Measurements from ENCODE around the gene DDX4.

DNA sequence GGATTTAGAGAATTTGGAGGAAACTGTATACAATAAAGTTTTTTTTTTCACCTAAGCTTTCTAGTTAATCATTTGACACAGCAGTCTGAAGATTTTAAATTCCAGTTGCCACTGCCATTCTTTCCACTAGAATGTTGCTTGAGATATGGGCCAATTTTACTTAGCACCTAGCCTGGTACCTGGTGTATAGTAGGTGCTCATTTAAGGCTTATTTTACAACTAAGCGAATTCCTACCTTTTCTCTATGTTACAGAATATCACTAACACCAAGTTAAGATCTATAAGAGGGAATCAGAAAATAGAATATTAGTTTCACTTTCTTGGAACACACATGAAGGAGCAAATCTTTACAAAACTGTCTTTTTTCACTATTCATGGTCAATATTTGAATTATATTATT is 3.2 kb upstream of the DDX4 start:
- TF ChIP-seq KLF10 (tag by site-specific recombination; IDR thresholded peaks at IDR 0.05) (no peak), ZBTB26 (tag by site-specific recombination; optimal IDR thresholded peaks at IDR 0.05) (no peak), ZNF2 (tag by site-specific recombination; IDR thresholded peaks at IDR 0.05) (no peak), CTCF (tag by site-specific recombination; IDR thresholded peaks at IDR 0.05) (no peak), ZBTB20 (tag by site-specific recombination; IDR thresholded peaks at IDR 0.05) (no peak), ZNF311 (tag by site-specific recombination; IDR thresholded peaks at IDR 0.05; ENCODE audit: borderline replicate concordance) (no peak), BCL11A (tag by site-specific recombination; IDR thresholded peaks at IDR 0.05; ENCODE audit: low read depth) (no peak), ATF2 (tag by site-specific recombination; IDR thresholded peaks at IDR 0.05; ENCODE audit: low read depth) (no peak)
- TF ChIP-seq, protein P1, sequence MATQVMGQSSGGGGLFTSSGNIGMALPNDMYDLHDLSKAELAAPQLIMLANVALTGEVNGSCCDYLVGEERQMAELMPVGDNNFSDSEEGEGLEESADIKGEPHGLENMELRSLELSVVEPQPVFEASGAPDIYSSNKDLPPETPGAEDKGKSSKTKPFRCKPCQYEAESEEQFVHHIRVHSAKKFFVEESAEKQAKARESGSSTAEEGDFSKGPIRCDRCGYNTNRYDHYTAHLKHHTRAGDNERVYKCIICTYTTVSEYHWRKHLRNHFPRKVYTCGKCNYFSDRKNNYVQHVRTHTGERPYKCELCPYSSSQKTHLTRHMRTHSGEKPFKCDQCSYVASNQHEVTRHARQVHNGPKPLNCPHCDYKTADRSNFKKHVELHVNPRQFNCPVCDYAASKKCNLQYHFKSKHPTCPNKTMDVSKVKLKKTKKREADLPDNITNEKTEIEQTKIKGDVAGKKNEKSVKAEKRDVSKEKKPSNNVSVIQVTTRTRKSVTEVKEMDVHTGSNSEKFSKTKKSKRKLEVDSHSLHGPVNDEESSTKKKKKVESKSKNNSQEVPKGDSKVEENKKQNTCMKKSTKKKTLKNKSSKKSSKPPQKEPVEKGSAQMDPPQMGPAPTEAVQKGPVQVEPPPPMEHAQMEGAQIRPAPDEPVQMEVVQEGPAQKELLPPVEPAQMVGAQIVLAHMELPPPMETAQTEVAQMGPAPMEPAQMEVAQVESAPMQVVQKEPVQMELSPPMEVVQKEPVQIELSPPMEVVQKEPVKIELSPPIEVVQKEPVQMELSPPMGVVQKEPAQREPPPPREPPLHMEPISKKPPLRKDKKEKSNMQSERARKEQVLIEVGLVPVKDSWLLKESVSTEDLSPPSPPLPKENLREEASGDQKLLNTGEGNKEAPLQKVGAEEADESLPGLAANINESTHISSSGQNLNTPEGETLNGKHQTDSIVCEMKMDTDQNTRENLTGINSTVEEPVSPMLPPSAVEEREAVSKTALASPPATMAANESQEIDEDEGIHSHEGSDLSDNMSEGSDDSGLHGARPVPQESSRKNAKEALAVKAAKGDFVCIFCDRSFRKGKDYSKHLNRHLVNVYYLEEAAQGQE (tag by site-specific recombination; IDR thresholded peaks at IDR 0.05), result no peak

Measured in HEK293 (cell line).